ENCODE measurements around the gene FCSK.

The FCSK gene

DNA sequence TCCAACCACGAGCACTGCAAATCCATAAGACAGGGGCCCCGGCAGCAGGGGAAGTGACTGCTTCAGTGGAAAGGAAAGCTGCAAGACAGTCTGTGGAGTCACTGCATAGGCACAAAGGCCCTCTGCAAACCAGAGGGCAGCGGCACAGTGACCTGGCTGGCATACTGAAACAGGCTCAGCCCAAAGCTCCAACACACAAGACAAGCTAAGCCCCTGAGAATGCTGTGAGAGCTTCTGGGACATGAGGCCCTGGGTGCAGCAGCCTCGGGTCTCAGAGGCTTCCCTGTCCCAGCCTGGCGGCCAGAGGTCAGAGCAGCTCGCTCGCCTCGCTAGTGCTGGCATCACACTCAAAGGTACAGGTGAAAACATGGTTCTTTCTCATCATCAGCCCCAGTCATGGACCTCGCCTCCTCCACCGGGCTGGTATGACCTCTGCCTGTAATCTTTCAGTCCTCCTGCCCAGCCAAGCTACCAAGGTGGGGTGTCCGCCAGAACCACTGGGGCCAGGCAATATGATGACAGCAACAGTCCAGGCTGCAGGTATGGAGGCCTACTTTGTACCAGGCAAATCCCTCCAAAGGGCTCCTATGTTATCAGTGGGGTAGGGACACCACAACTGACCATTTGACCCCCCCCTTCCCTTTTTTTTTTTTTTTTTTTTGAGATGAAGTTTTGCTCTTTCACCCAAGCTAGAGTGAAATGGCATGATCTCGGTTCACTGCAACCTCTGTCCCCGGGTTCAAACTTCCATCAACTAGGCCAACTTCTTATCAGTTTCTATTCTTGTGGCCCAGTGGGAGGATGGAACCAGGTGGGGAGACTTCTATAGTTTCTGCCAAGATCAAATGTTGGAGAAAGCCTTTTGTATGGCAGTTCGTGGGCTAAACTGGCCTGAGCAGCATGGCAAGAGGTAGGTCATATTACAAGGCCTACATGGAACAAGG is 34.7 kb upstream of the FCSK start:
- Histone ChIP-seq H3K27me3 (ENCODE audit: insufficient read depth, poor library complexity, severe bottlenecking) (no peaks in the 10 kb centered on the region), H3K27ac (ENCODE audit: poor library complexity, severe bottlenecking) (no peak overlapping the region), H3K9me3 (ENCODE audit: severe bottlenecking) (no peaks in the 10 kb centered on the region), H3K4me3 (ENCODE audit: severe bottlenecking) (no peak overlapping the region), H3K36me3 (ENCODE audit: low read depth) (no peaks in the 10 kb centered on the region), H3K4me1 (ENCODE audit: insufficient read depth, poor library complexity, severe bottlenecking) (peaks cover 10% of the 10 kb centered on the region)
- TF ChIP-seq, protein P1, sequence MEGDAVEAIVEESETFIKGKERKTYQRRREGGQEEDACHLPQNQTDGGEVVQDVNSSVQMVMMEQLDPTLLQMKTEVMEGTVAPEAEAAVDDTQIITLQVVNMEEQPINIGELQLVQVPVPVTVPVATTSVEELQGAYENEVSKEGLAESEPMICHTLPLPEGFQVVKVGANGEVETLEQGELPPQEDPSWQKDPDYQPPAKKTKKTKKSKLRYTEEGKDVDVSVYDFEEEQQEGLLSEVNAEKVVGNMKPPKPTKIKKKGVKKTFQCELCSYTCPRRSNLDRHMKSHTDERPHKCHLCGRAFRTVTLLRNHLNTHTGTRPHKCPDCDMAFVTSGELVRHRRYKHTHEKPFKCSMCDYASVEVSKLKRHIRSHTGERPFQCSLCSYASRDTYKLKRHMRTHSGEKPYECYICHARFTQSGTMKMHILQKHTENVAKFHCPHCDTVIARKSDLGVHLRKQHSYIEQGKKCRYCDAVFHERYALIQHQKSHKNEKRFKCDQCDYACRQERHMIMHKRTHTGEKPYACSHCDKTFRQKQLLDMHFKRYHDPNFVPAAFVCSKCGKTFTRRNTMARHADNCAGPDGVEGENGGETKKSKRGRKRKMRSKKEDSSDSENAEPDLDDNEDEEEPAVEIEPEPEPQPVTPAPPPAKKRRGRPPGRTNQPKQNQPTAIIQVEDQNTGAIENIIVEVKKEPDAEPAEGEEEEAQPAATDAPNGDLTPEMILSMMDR (IDR thresholded peaks at IDR 0.05; ENCODE audit: poor library complexity, severe bottlenecking): no peak
- ATAC-seq (ENCODE audit: low read depth): no peak
- DNase-seq (ENCODE audit: low spot score): no peak

GRCh38 chr16:70421014-70421413 is 33.4 kb upstream of the FCSK start:
- H3K27ac ChIP-seq (ENCODE audit: poor library complexity, severe bottlenecking): no peak overlapping the region
- H3K36me3 ChIP-seq (ENCODE audit: low read depth): no peaks in the 10 kb centered on the region
- H3K4me3 ChIP-seq (ENCODE audit: severe bottlenecking): no peak overlapping the region
- TF ChIP-seq, protein P1 (IDR thresholded peaks at IDR 0.05; ENCODE audit: poor library complexity, severe bottlenecking): no peak
- DNase-seq (ENCODE audit: low spot score) (no peak), ATAC-seq (ENCODE audit: low read depth) (no peak)
- no peaks in the 10 kb centered on the region for H3K9me3 ChIP-seq (ENCODE audit: severe bottlenecking)
- peaks cover 10% of the 10 kb centered on the region for H3K4me1 ChIP-seq (ENCODE audit: insufficient read depth, poor library complexity, severe bottlenecking)
- H3K27me3 ChIP-seq (ENCODE audit: insufficient read depth, poor library complexity, severe bottlenecking): no peaks in the 10 kb centered on the region

DNA sequence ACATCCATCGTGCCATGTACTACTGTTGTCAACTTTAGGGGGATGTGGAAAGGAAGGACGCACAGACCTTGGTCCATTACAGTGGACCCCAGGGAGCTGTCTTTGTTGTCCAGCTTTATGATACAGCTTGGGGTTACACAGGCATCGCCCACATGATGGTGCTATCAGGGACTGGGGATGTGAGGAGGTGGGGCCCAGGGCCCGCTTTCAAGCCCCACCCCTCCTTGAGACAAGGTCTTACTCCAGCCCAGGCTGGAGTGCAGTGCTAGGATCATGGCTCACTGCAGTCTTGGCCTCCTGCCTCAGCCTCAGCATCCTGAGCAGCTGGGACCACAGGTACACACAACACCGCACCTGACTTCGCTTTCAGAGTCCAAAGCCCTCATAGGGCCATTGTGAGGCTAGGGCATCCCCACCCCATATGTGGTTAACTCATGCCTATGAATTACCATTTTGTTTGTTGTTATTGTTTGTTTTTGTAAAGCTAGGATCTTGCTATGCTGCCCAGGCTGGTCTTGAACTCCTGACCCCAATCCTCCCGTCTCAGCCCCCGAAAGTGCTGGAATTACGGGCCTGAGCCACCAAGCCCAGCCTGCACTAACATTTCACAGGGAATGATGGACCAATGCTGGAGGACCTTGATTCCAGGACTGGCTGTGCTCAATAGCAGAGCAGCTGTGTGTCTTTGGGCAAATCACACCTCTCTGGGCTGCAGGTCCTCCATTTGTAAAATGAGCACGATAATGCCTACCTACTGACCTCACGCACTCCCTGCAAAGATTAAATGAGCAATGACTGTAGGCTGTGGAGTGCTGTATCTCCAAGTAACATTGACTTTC is 32.7 kb upstream of the FCSK start:
- Histone ChIP-seq H3K27ac (ENCODE audit: poor library complexity, severe bottlenecking) (no peak overlapping the region), H3K4me3 (ENCODE audit: severe bottlenecking) (no peak overlapping the region), H3K9me3 (ENCODE audit: severe bottlenecking) (no peaks in the 10 kb centered on the region), H3K4me1 (ENCODE audit: insufficient read depth, poor library complexity, severe bottlenecking) (peaks cover 10% of the 10 kb centered on the region), H3K27me3 (ENCODE audit: insufficient read depth, poor library complexity, severe bottlenecking) (no peaks in the 10 kb centered on the region), H3K36me3 (ENCODE audit: low read depth) (no peaks in the 10 kb centered on the region)
- TF ChIP-seq, protein P1 (IDR thresholded peaks at IDR 0.05; ENCODE audit: poor library complexity, severe bottlenecking): no peak
- ATAC-seq (ENCODE audit: low read depth) (no peak), DNase-seq (ENCODE audit: low spot score) (no peak)

GRCh38 chr16:70422543-70422942 is 31.9 kb upstream of the FCSK start:
- TF ChIP-seq, protein P1 (IDR thresholded peaks at IDR 0.05; ENCODE audit: poor library complexity, severe bottlenecking): no peak
- Histone ChIP-seq H3K4me3 (ENCODE audit: severe bottlenecking) (no peak overlapping the region), H3K9me3 (ENCODE audit: severe bottlenecking) (no peaks in the 10 kb centered on the region), H3K27ac (ENCODE audit: poor library complexity, severe bottlenecking) (no peak overlapping the region), H3K36me3 (ENCODE audit: low read depth) (no peaks in the 10 kb centered on the region), H3K4me1 (ENCODE audit: insufficient read depth, poor library complexity, severe bottlenecking) (peaks cover 12% of the 10 kb centered on the region), H3K27me3 (ENCODE audit: insufficient read depth, poor library complexity, severe bottlenecking) (no peaks in the 10 kb centered on the region)
- ATAC-seq (ENCODE audit: low read depth) (no peak), DNase-seq (ENCODE audit: low spot score) (no peak)
